Rectal smooth muscle tissue (tissue), 1 donor: ENCODE data around the gene OLA1.

Source experiments
- H3K27ac ChIP-seq: one replicate; pipeline ENCODE4 v1.7.0; 2013; ENCODE audit warnings: low read depth, low read length, inconsistent platforms
- H3K27me3 ChIP-seq: one replicate; pipeline ENCODE4 v1.7.0; 2013; ENCODE audit warnings: low read length; ENCODE audit not compliant: control insufficient read depth, insufficient read depth
- H3K36me3 ChIP-seq: one replicate; pipeline ENCODE4 v1.7.0; 2013; ENCODE audit warnings: low read length; ENCODE audit not compliant: control insufficient read depth, insufficient read depth
- H3K4me1 ChIP-seq: one replicate; pipeline ENCODE4 v1.7.0; 2013; ENCODE audit warnings: low read length; ENCODE audit not compliant: control insufficient read depth, insufficient read depth
- H3K4me3 ChIP-seq: one replicate; pipeline ENCODE4 v1.7.0; 2013; ENCODE audit warnings: low read length
- H3K9ac ChIP-seq: one replicate; pipeline ENCODE4 v1.7.0; 2013; ENCODE audit warnings: low read length

OLA1 gene

GRCh38 chr2:174033163-174033550 lies 215.2 kb downstream of the OLA1 start:
- Histone ChIP-seq H3K27ac (no peak overlapping the region), H3K4me1 (peaks cover 1% of the 10 kb centered on the region)

DNA sequence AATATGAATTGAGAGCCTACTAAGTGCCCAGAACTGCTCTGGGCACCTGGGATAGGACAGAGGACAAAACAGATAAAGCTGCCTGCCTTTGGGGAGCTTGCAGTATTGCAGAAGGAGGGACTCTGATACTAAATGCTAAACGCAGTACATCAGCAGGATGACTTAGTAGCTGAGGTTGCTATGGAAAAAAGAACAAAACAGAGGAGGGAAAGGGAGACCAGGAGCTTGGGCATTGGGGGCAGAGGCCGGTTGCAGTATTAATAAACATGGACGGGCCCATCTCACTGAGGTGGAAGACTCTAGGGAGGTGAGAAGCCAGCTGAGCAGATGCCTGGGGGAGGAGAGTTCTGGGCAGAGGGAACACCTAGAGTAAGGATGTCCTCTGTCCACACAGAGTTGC lies 217.1 kb downstream of the OLA1 start:
- no peak overlapping the region for H3K9ac ChIP-seq
- peaks cover 3% of the 10 kb centered on the region for H3K4me1 ChIP-seq
- H3K27ac ChIP-seq = no peak overlapping the region
- H3K4me3 ChIP-seq = no peak overlapping the region
- H3K36me3 ChIP-seq = no peaks in the 10 kb centered on the region
- peaks cover 3% of the 10 kb centered on the region for H3K27me3 ChIP-seq

More at GRCh38 chr2:174033163-174033550, 215.2 kb downstream of the OLA1 start:
- Histone ChIP-seq H3K27me3 (peaks cover 3% of the 10 kb centered on the region), H3K9ac (no peak overlapping the region), H3K36me3 (no peaks in the 10 kb centered on the region), H3K4me3 (no peak overlapping the region)

DNA sequence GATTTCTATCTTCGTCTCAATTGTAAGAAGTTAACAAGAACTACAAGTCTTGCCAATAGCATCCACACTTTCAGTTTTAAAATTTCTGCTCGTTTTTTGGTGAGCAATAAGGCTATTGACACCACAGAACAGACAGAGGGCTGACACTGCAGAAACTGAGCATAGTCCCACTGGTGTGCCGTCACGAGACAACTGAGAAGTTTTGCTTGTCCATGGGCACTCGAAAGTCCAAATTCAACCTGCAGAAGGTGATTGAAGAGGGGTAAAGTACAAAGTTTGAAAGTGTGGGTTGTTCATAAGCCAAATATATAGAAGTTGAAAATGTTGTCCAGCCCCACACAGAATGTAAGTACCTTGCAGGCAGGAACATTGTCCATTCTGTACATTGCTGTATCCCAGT lies 219.4 kb downstream of the OLA1 start:
- Histone ChIP-seq H3K4me1 (peaks cover 8% of the 10 kb centered on the region), H3K27ac (no peak overlapping the region), H3K27me3 (no peaks in the 10 kb centered on the region), H3K9ac (no peak overlapping the region), H3K36me3 (no peaks in the 10 kb centered on the region), H3K4me3 (no peak overlapping the region)

GRCh38 chr2:174027956-174028355 lies 220.4 kb downstream of the OLA1 start:
- no peaks in the 10 kb centered on the region for H3K36me3 ChIP-seq
- H3K27me3 ChIP-seq = no peaks in the 10 kb centered on the region
- no peak overlapping the region for H3K4me3 ChIP-seq
- H3K27ac ChIP-seq = peak overlapping the region; percentile 19
- no peak overlapping the region for H3K9ac ChIP-seq
- peaks cover 14% of the 10 kb centered on the region for H3K4me1 ChIP-seq

- Histone ChIP-seq H3K4me1 (peaks cover 14% of the 10 kb centered on the region), H3K27ac (peak overlapping the region; percentile 71), H3K4me3 (no peak overlapping the region), H3K27me3 (no peaks in the 10 kb centered on the region), H3K36me3 (no peaks in the 10 kb centered on the region), H3K9ac (no peak overlapping the region)
These were observed 222.0 kb downstream of the OLA1 start for GRCh38 chr2:174026122-174026845.

GRCh38 chr2:174025271-174026121 lies 222.8 kb downstream of the OLA1 start:
- Histone ChIP-seq H3K9ac (no peak overlapping the region), H3K27ac (peak overlapping the region; percentile 71), H3K36me3 (no peaks in the 10 kb centered on the region), H3K4me3 (no peak overlapping the region), H3K27me3 (no peaks in the 10 kb centered on the region), H3K4me1 (peaks cover 14% of the 10 kb centered on the region)

DNA sequence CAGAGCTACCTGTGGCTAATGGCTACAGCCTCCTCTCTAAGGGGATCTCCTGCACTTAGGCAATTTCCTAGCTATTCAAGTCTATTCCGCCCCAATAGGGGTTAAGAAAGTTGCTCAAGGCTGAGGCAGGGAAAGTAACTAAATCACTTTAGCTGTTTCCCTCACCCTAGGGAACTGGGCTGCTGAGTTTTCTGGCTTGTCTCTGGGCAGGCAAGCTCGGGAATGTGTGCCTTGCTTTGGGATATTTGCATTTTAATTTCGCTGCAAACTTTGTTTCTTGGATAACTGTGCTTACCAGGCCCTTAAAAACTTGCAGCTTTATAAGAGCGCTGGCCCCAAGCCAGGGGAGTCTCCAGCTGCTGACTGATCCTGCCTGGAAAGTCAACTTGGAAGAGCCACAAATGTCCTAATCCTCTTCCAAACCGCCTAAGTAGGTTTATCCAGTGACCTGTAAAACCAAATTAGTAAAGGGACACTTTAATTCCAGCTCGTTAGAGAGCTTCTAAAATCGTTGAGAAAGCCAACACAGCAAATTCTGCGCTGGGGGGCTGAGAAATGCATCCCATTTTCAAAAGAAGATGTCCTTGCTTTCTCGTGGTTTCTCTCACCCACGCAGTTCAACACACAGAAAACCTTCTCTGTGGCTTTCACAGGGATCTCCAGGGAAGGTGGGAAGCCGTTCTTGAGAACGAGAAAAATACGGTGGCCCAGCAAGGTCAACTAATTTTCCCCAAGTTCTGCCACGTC lies 223.6 kb downstream of the OLA1 start:
- H3K4me3 ChIP-seq = no peak overlapping the region
- H3K27ac ChIP-seq = peak overlapping the region; percentile 53
- H3K36me3 ChIP-seq = no peaks in the 10 kb centered on the region
- peaks cover 14% of the 10 kb centered on the region for H3K4me1 ChIP-seq
- H3K27me3 ChIP-seq = no peaks in the 10 kb centered on the region
- H3K9ac ChIP-seq = no peak overlapping the region

DNA sequence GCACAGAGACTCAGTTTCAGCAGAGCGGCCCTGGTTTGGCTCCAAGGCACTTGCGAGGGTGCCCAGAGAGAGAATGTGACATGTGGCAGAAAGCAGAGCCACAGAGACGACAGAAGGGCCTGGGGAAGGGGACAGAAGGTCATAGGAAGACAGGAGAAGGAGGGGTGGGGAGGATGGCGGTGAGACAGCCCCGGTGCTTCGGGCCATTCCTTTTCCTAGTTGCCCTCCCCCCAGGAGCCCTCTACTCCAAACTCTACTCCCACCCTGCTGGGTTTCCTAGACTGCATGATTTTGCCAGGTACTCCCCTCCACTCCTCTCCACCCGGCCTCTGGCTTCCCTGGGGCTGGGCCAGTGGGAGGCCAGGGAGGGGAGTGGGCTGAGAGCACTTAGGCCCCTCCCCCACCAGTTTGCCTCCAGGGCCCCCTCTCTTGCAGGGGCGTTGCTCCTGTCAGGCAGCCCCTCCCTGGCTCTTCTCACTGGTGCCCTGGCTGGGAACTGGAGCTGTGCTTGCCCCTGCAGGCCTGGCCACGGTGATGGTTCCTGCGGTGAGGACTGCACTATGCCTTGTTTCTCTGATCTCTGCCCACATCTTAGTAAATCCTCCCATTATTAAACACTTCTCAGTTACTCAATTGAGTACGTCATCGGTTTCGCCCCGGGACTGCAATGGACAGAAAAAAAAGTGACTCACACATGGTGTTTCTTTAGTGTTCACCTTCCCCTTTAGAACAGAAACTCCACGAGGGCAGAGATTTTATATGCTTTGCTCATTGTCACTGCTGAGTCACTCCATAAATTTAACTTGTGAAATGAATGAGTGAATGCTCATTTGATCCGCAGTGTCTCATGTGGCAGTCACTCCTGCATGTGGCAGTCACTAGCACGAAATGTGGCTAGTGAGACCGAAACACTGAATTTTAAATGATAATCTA lies 224.5 kb downstream of the OLA1 start:
- Histone ChIP-seq H3K4me1 (peaks cover 14% of the 10 kb centered on the region), H3K36me3 (no peaks in the 10 kb centered on the region), H3K9ac (no peak overlapping the region), H3K27ac (peak overlapping the region; percentile 53), H3K27me3 (no peaks in the 10 kb centered on the region), H3K4me3 (no peak overlapping the region)
